LNCaP clone FGC (cell line): ENCODE data around the gene C5AR1.

ENCODE experiments used
- DNase-seq: peaks from one replicate; pipeline ENCODE4 v3.0.0-alpha.2; 2011; ENCODE audit warnings: low read depth
- H3K4me3 ChIP-seq: 2 replicates; pipeline ENCODE4 v1.5.1; 2011; ENCODE audit warnings: mild to moderate bottlenecking, low read depth, low read length, control low read depth
- CTCF ChIP-seq: IDR thresholded peaks from 2 replicates; pipeline ENCODE4 v1.5.1; 2012; ENCODE audit warnings: mild to moderate bottlenecking; ENCODE audit not compliant: control insufficient read depth, insufficient read depth; ENCODE audit errors: extremely low read depth

C5AR1 gene

GRCh38 chr19:47370045-47370611, 60.5 kb downstream of the C5AR1 start:
- TF ChIP-seq CTCF = no peak
- H3K4me3 ChIP-seq = no peak overlapping the region
- no peak for DNase-seq

- no peak for DNase-seq
- no peak overlapping the region for H3K4me3 ChIP-seq
- TF ChIP-seq CTCF = no peak
These were observed 61.6 kb downstream of the C5AR1 start for GRCh38 chr19:47371261-47371660.
